ENCODE data around the gene ARHGAP10.

GRCh38 chr4:147958057-147958456, 226.2 kb downstream of the ARHGAP10 start:
- TF ChIP-seq, protein P1, sequence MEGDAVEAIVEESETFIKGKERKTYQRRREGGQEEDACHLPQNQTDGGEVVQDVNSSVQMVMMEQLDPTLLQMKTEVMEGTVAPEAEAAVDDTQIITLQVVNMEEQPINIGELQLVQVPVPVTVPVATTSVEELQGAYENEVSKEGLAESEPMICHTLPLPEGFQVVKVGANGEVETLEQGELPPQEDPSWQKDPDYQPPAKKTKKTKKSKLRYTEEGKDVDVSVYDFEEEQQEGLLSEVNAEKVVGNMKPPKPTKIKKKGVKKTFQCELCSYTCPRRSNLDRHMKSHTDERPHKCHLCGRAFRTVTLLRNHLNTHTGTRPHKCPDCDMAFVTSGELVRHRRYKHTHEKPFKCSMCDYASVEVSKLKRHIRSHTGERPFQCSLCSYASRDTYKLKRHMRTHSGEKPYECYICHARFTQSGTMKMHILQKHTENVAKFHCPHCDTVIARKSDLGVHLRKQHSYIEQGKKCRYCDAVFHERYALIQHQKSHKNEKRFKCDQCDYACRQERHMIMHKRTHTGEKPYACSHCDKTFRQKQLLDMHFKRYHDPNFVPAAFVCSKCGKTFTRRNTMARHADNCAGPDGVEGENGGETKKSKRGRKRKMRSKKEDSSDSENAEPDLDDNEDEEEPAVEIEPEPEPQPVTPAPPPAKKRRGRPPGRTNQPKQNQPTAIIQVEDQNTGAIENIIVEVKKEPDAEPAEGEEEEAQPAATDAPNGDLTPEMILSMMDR (IDR thresholded peaks at IDR 0.05) = no peak
- no peak for TF ChIP-seq POLR2A (IDR thresholded peaks at IDR 0.05)

Data from Peyer's patch (tissue), 4 donors.